ENCODE data around the gene ZFP91. TPM values are rescaled to one million over a fixed set of nuclear protein-coding genes. Genes with fewer than 3 reads are reported as not detected.

ZFP91 gene
- total RNA-seq, 2 experiments from 2014 or later = 46.5 to 46.7 TPM

GRCh38 chr11:58594826-58595225 is 16.0 kb downstream of the ZFP91 start:
- no peak overlapping the region for H3K27ac ChIP-seq (ENCODE audit: low read depth in 1 of 2, low read length in 2 of 2)
- CTCF ChIA-PET = interaction anchor here (0.6 kb wide), 1 partner anchor 16 kb away, joined by 3 read pairs; the partner anchor contains the start of gene ZFP91
- TF ChIP-seq CTCF (IDR thresholded peaks at IDR 0.05) = no peak
- peak overlapping the region; percentile 78 for H3K27ac Mint-ChIP-seq
- H3K4me1 Mint-ChIP-seq (ENCODE audit: low read depth) = peaks cover 90% of the 10 kb centered on the region
- peaks cover 14% of the 10 kb centered on the region for H3K4me1 ChIP-seq (ENCODE audit: insufficient read depth, low read length)
- DNase-seq = no peak
- intact Hi-C loops (cut with DNase I, micrococcal nuclease) = no loop called here
- no peak for ATAC-seq (ENCODE audit: poor library complexity)
- H3K36me3 ChIP-seq (ENCODE audit: insufficient read depth, low read length) = peaks cover 19% of the 10 kb centered on the region
- H3K27me3 ChIP-seq (ENCODE audit: control insufficient read depth in 1 of 2, insufficient read depth in 2 of 2, low read length in 2 of 2) = no peaks in the 10 kb centered on the region
- no peaks in the 10 kb centered on the region for H3K9me3 Mint-ChIP-seq
- no peak overlapping the region for H3K4me3 ChIP-seq (ENCODE audit: low read length)
- POLR2A ChIA-PET = no interaction called here
- no peaks in the 10 kb centered on the region for H3K27me3 Mint-ChIP-seq
- H3K36me3 Mint-ChIP-seq (ENCODE audit: low read depth) = peaks cover 43% of the 10 kb centered on the region
- H3K9me3 ChIP-seq (ENCODE audit: control insufficient read depth in 1 of 2, insufficient read depth in 1 of 2, low read length in 2 of 2) = no peaks in the 10 kb centered on the region
- no peak overlapping the region for H3K4me3 Mint-ChIP-seq

GRCh38 chr11:58596621-58597020 is 17.8 kb downstream of the ZFP91 start:
- H3K4me1 Mint-ChIP-seq (ENCODE audit: low read depth) = peaks cover 92% of the 10 kb centered on the region
- H3K27me3 Mint-ChIP-seq = no peaks in the 10 kb centered on the region
- no peak for ATAC-seq (ENCODE audit: poor library complexity)
- POLR2A ChIA-PET = interaction anchor here (0.8 to 1.6 kb wide), 2 partner anchors 8 to 18 kb away, joined by 3 to 7 read pairs; partner anchors contain the start of gene ZFP91
- CTCF ChIA-PET = interaction anchor here (1.6 kb wide), 1 partner anchor 29 kb away, joined by 4 read pairs; no protein-coding TSS in a partner anchor
- peak overlapping the region in 1 of 2 donors; percentile 32 for H3K27ac ChIP-seq (ENCODE audit: low read depth in 1 of 2, low read length in 2 of 2)
- no peak for DNase-seq
- H3K36me3 ChIP-seq (ENCODE audit: insufficient read depth, low read length) = peaks cover 16% of the 10 kb centered on the region
- H3K9me3 Mint-ChIP-seq = no peaks in the 10 kb centered on the region
- peak overlapping the region; percentile 78 for H3K27ac Mint-ChIP-seq
- no peak for TF ChIP-seq CTCF (IDR thresholded peaks at IDR 0.05)
- no peak overlapping the region for H3K4me3 ChIP-seq (ENCODE audit: low read length)
- no peaks in the 10 kb centered on the region for H3K27me3 ChIP-seq (ENCODE audit: control insufficient read depth in 1 of 2, insufficient read depth in 2 of 2, low read length in 2 of 2)
- peaks cover 14% of the 10 kb centered on the region for H3K4me1 ChIP-seq (ENCODE audit: insufficient read depth, low read length)
- H3K36me3 Mint-ChIP-seq (ENCODE audit: low read depth) = peaks cover 44% of the 10 kb centered on the region
- H3K4me3 Mint-ChIP-seq = no peak overlapping the region
- H3K9me3 ChIP-seq (ENCODE audit: control insufficient read depth in 1 of 2, insufficient read depth in 1 of 2, low read length in 2 of 2) = no peaks in the 10 kb centered on the region
- intact Hi-C loops (cut with DNase I, micrococcal nuclease) = no loop called here

GRCh38 chr11:58597486-58598144 is 18.8 kb downstream of the ZFP91 start:
- DNase-seq (no peak), ATAC-seq (ENCODE audit: poor library complexity) (peak; percentile 36)

More at GRCh38 chr11:58597486-58598144, 18.8 kb downstream of the ZFP91 start:
- Histone ChIP-seq H3K9me3 (ENCODE audit: control insufficient read depth in 1 of 2, insufficient read depth in 1 of 2, low read length in 2 of 2) (no peaks in the 10 kb centered on the region), H3K36me3 (ENCODE audit: insufficient read depth, low read length) (peaks cover 11% of the 10 kb centered on the region), H3K4me3 (ENCODE audit: low read length) (no peak overlapping the region), H3K27ac (ENCODE audit: low read depth in 1 of 2, low read length in 2 of 2) (no peak overlapping the region), H3K4me1 (ENCODE audit: insufficient read depth, low read length) (peaks cover 8% of the 10 kb centered on the region), H3K27me3 (ENCODE audit: control insufficient read depth in 1 of 2, insufficient read depth in 2 of 2, low read length in 2 of 2) (no peaks in the 10 kb centered on the region)
- Mint-ChIP-seq H3K9me3 (no peaks in the 10 kb centered on the region), H3K4me3 (peak overlapping the region; percentile 35), H3K4me1 (ENCODE audit: low read depth) (peaks cover 95% of the 10 kb centered on the region), H3K27ac (peak overlapping the region; percentile 78), H3K36me3 (ENCODE audit: low read depth) (peaks cover 47% of the 10 kb centered on the region), H3K27me3 (no peaks in the 10 kb centered on the region)
- intact Hi-C loops (cut with DNase I, micrococcal nuclease) = no loop called here
- ChIA-PET POLR2A (interaction anchor here (0.8 to 1.6 kb wide), 2 partner anchors 9 to 19 kb away, joined by 3 to 7 read pairs; partner anchors contain the start of gene ZFP91), CTCF (interaction anchor here (1.1 to 1.6 kb wide), 2 partner anchors 30 to 73 kb away, joined by 3 to 4 read pairs; no protein-coding TSS in a partner anchor)
- no peak for TF ChIP-seq CTCF (IDR thresholded peaks at IDR 0.05)

Measured in CD4-positive, alpha-beta T cell (primary cell).